A673 (cell line): ENCODE measurements around the gene SLC29A2.

Experiments
- EZH2 ChIP-seq: fragments of 200-600 bp; sonication (generic); IDR thresholded peaks from 2 replicates; pipeline ENCODE4 v1.6.1; 2017; ENCODE audit warnings: borderline replicate concordance, low read depth, mild to moderate bottlenecking, mixed read lengths, antibody characterized with exemption, low read length; ENCODE audit not compliant: poor library complexity, severe bottlenecking
- TF ChIP-seq, protein P1 (sequence below): fragments of 300-800, 200-600 bp; sonication (generic); conservative IDR thresholded peaks from 2 replicates; pipeline ENCODE4 v1.5.1; 2017; ENCODE audit warnings: low read depth, mild to moderate bottlenecking, antibody characterized with exemption, low read length, moderate library complexity, mixed read lengths

DNA sequence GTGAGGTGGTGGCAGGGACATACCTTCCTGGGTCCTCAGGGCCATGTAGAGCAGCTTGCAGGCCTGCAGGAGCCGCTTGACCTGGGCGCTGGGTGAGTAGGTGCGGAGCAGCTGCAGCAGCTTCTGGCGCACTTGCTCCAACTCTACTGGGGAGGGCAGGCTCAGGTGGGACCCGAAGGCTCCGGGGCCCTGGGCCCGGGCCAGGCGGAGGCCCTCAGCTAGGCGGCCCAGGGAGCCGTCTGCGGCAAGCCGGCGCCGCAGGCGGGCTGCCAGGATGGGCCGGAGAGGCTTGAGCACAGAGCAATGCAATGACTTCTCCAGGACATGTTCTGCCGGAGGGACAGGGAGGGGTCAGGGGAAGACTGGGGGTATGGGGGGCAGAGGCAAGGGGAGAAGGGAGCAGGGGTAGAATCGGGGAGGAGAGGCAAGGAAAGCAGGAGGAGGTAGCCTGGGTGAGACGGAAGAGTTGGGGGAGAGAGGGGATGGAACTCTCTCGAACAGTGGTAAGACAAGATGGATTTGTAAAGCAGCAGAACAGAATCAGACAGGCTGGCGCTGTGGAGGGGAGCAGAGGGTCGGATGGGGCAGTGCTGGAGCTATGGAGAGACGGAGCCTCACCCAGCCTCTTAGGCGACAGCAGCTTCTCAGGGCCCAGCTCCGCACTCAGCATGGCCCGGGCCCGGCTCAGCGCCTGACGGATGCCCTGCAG is 37.5 kb downstream of the SLC29A2 start:
- TF ChIP-seq, protein P1, sequence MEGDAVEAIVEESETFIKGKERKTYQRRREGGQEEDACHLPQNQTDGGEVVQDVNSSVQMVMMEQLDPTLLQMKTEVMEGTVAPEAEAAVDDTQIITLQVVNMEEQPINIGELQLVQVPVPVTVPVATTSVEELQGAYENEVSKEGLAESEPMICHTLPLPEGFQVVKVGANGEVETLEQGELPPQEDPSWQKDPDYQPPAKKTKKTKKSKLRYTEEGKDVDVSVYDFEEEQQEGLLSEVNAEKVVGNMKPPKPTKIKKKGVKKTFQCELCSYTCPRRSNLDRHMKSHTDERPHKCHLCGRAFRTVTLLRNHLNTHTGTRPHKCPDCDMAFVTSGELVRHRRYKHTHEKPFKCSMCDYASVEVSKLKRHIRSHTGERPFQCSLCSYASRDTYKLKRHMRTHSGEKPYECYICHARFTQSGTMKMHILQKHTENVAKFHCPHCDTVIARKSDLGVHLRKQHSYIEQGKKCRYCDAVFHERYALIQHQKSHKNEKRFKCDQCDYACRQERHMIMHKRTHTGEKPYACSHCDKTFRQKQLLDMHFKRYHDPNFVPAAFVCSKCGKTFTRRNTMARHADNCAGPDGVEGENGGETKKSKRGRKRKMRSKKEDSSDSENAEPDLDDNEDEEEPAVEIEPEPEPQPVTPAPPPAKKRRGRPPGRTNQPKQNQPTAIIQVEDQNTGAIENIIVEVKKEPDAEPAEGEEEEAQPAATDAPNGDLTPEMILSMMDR, result no peak
- no peak for TF ChIP-seq EZH2
